Measurements from ENCODE around the gene MRPL48. TPM values are rescaled to one million over a fixed set of nuclear protein-coding genes. Genes with fewer than 3 reads are reported as not detected.

The MRPL48 gene
- total RNA-seq, 4 donors from 2014 or later = 15.2 to 26.4 (median 21.0) TPM

- 58 to 63% methylated on average over 5 of the region's 5 CpGs for WGBS, 2 donors
- intact Hi-C loops (cut with DNase I; ENCODE audit: low total_unique reads) = no loop called here
- no peak for TF ChIP-seq POLR2A (IDR thresholded peaks at IDR 0.05)
- no peak for TF ChIP-seq CTCF (IDR thresholded peaks at IDR 0.05)
- peak in 1 of 2 donors; percentile 32 for DNase-seq (ENCODE audit: low spot score in 2 of 2)
- no peak overlapping the region for H3K4me3 ChIP-seq (ENCODE audit: low read depth, poor library complexity, severe bottlenecking)
These were observed 78.5 kb downstream of the MRPL48 start for GRCh38 chr11:73866095-73866579.

GRCh38 chr11:73866586-73866996 is 78.9 kb downstream of the MRPL48 start:
- TF ChIP-seq POLR2A (IDR thresholded peaks at IDR 0.05) (no peak), CTCF (IDR thresholded peaks at IDR 0.05) (no peak)
- DNase-seq (ENCODE audit: low spot score in 2 of 2) = peak in 1 of 2 donors; percentile 33
- WGBS, 2 donors = 25 to 49% methylated on average over 2 of the region's 2 CpGs
- no peak overlapping the region for H3K4me3 ChIP-seq (ENCODE audit: low read depth, poor library complexity, severe bottlenecking)
- intact Hi-C loops (cut with DNase I; ENCODE audit: low total_unique reads) = no loop called here

GRCh38 chr11:73869332-73869949 is 81.8 kb downstream of the MRPL48 start:
- intact Hi-C loops (cut with DNase I; ENCODE audit: low total_unique reads) = no loop called here
- 43 to 44% methylated on average over 1 of the region's 1 CpG for whole genome bisulfite sequencing, 2 donors
- TF ChIP-seq POLR2A (IDR thresholded peaks at IDR 0.05) = no peak
- no peak for TF ChIP-seq CTCF (IDR thresholded peaks at IDR 0.05)

GRCh38 chr11:73870261-73870660 is 82.6 kb downstream of the MRPL48 start:
- WGBS, 2 donors = 79 to 87% methylated on average over 3 of the region's 3 CpGs
- no peak overlapping the region for H3K4me3 ChIP-seq (ENCODE audit: low read depth, poor library complexity, severe bottlenecking)
- intact Hi-C loops (cut with DNase I; ENCODE audit: low total_unique reads) = no loop called here
- TF ChIP-seq CTCF (IDR thresholded peaks at IDR 0.05) = no peak
- TF ChIP-seq POLR2A (IDR thresholded peaks at IDR 0.05) = no peak
- DNase-seq (ENCODE audit: low spot score in 2 of 2) = no peak

More at GRCh38 chr11:73869332-73869949, 81.8 kb downstream of the MRPL48 start:
- DNase-seq (ENCODE audit: low spot score in 2 of 2) = no peak
- H3K4me3 ChIP-seq (ENCODE audit: low read depth, poor library complexity, severe bottlenecking) = no peak overlapping the region

GRCh38 chr11:73872749-73873357 is 85.2 kb downstream of the MRPL48 start:
- DNase-seq (ENCODE audit: low spot score in 2 of 2) = no peak
- intact Hi-C loops (cut with DNase I; ENCODE audit: low total_unique reads) = no loop called here
- TF ChIP-seq CTCF (IDR thresholded peaks at IDR 0.05) (no peak), POLR2A (IDR thresholded peaks at IDR 0.05) (no peak)
- WGBS, 2 donors = 95 to 96% methylated on average over 9 of the region's 9 CpGs
- H3K4me3 ChIP-seq (ENCODE audit: low read depth, poor library complexity, severe bottlenecking) = no peak overlapping the region

Data from lower leg skin (tissue), 4 donors.